Fibroblast of lung (primary cell): ENCODE measurements around the gene PITRM1.

Source experiments
- EZH2 ChIP-seq: IDR thresholded peaks from 2 replicates; pipeline ENCODE4 v1.5.1; 2012; ENCODE audit warnings: low read length, control low read depth, mild to moderate bottlenecking; ENCODE audit errors: missing control alignments
- TF ChIP-seq, protein P1 (sequence below), 2 donors: IDR thresholded peaks in 1 of 2; conservative IDR thresholded peaks in 1 of 2; 1 replicate in 1 of 2; 2 replicates in 1 of 2; pipeline ENCODE4 v1.5.1; 2011 to 2012; ENCODE audit warnings: low read length in 2 of 2, control low read depth in 1 of 2, inconsistent platforms in 1 of 2, low read depth in 1 of 2, mild to moderate bottlenecking in 1 of 2

DNA sequence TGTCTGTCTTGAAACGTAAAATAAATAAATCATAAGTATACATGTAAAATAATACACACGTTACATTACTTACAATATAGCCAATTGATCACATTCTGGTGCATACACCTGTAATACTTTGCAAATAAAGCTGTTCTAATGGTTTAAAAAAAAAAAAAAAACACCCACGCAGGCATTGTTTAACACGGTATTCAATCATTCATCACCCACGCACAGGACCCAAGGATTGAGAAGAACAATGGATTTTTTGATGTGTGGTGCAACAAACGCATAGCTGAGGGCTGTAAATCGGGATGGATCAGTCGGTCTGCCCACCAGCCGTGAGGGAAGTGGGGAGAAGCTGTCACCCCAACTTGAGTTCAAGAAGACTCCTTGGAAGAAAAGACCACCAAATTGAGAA lies 8.7 kb downstream of the PITRM1 start:
- TF ChIP-seq, protein P1, sequence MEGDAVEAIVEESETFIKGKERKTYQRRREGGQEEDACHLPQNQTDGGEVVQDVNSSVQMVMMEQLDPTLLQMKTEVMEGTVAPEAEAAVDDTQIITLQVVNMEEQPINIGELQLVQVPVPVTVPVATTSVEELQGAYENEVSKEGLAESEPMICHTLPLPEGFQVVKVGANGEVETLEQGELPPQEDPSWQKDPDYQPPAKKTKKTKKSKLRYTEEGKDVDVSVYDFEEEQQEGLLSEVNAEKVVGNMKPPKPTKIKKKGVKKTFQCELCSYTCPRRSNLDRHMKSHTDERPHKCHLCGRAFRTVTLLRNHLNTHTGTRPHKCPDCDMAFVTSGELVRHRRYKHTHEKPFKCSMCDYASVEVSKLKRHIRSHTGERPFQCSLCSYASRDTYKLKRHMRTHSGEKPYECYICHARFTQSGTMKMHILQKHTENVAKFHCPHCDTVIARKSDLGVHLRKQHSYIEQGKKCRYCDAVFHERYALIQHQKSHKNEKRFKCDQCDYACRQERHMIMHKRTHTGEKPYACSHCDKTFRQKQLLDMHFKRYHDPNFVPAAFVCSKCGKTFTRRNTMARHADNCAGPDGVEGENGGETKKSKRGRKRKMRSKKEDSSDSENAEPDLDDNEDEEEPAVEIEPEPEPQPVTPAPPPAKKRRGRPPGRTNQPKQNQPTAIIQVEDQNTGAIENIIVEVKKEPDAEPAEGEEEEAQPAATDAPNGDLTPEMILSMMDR (conservative IDR thresholded peaks at IDR 0.05 in 1 of 2, IDR thresholded peaks at IDR 0.05 in 1 of 2; ENCODE audit: low read depth in 1 of 2, low read length in 2 of 2) = no peak
- no peak for TF ChIP-seq EZH2
